GM23248 (cell line): ENCODE data around the gene UBA3. TPM values are rescaled to one million over a fixed set of nuclear protein-coding genes. Genes with fewer than 3 reads are reported as not detected.
A peak's percentile ranks its signal among the peaks of the same experiment; 100 is the strongest.

ENCODE experiments used
- DNase-seq: peaks from one replicate; pipeline ENCODE4 v3.0.0-alpha.2; 2015
- H2AFZ ChIP-seq: fragments of 200-600 bp; sonication (generic); 2 replicates; pipeline ENCODE4 v1.6.1; 2016; ENCODE audit warnings: antibody characterized with exemption
- H3F3A ChIP-seq: fragments of 200-600 bp; sonication (generic); 2 replicates; pipeline ENCODE4 v1.6.1; 2016; ENCODE audit warnings: mild to moderate bottlenecking, antibody characterized with exemption, mixed run types; ENCODE audit not compliant: insufficient read depth
- H3K27ac ChIP-seq: fragments of 200-600 bp; sonication (generic); 2 replicates; pipeline ENCODE4 v1.5.1; 2016; ENCODE audit warnings: mild to moderate bottlenecking
- H3K27me3 ChIP-seq: fragments of 200-600 bp; sonication (generic); replicated peaks from 2 replicates; pipeline ENCODE4 v1.6.1; 2016; ENCODE audit warnings: mild to moderate bottlenecking; ENCODE audit not compliant: insufficient read depth
- H3K36me3 ChIP-seq: fragments of 200-600 bp; sonication (generic); 2 replicates; pipeline ENCODE4 v1.6.1; 2016; ENCODE audit warnings: low read depth, mild to moderate bottlenecking
- H3K4me1 ChIP-seq: fragments of 200-600 bp; sonication (generic); 2 replicates; pipeline ENCODE4 v1.6.1; 2016; ENCODE audit warnings: mild to moderate bottlenecking; ENCODE audit not compliant: insufficient read depth
- H3K4me2 ChIP-seq: fragments of 200-600 bp; sonication (generic); one replicate; pipeline ENCODE4 v1.6.1; 2016; ENCODE audit warnings: mild to moderate bottlenecking; ENCODE audit not compliant: unreplicated experiment
- H3K4me3 ChIP-seq: fragments of 200-600 bp; sonication (generic); 2 replicates; pipeline ENCODE4 v1.5.1; 2016; ENCODE audit warnings: mild to moderate bottlenecking
- H3K79me2 ChIP-seq: fragments of 200-600 bp; sonication (generic); 2 replicates; pipeline ENCODE4 v1.6.1; 2016; ENCODE audit warnings: mild to moderate bottlenecking; ENCODE audit not compliant: insufficient read depth
- H3K9ac ChIP-seq: fragments of 200-600 bp; sonication (generic); 2 replicates; pipeline ENCODE4 v1.6.1; 2016; ENCODE audit warnings: mild to moderate bottlenecking
- H3K9me2 ChIP-seq: fragments of 200-600 bp; sonication (generic); 2 replicates; pipeline ENCODE4 v1.6.1; 2016; ENCODE audit warnings: mixed run types, mild to moderate bottlenecking, moderate library complexity; ENCODE audit not compliant: insufficient read depth
- H3K9me3 ChIP-seq: fragments of 200-600 bp; sonication (generic); one replicate; pipeline ENCODE4 v1.6.1; 2017; ENCODE audit warnings: low read depth
- H4K20me1 ChIP-seq: fragments of 200-600 bp; sonication (generic); 2 replicates; pipeline ENCODE4 v1.6.0; 2016; ENCODE audit not compliant: insufficient read depth
- EZH2 ChIP-seq: fragments of 200-600 bp; sonication (generic); IDR thresholded peaks from 2 replicates; pipeline ENCODE4 v1.6.1; 2018; ENCODE audit warnings: antibody characterized with exemption, mild to moderate bottlenecking; ENCODE audit not compliant: insufficient read depth, poor library complexity, severe bottlenecking
- EZH2phosphoT487 ChIP-seq: fragments of 200-600 bp; sonication (generic); IDR thresholded peaks from 2 replicates; pipeline ENCODE4 v1.6.1; 2018; ENCODE audit warnings: antibody characterized with exemption, moderate library complexity, mild to moderate bottlenecking, low read depth; ENCODE audit not compliant: insufficient read depth
- WGBS, 2 experiments: methylation state at CpG; one replicate each; pipeline ENCODE4 v1.1.6; 2015 to 2017; ENCODE audit warnings: low lambda C conversion rate in 2 of 2, low coverage in 1 of 2; ENCODE audit errors: missing lambda C conversion rate in 2 of 2; 5-methylcytosine and 5-hydroxymethylcytosine counted together
- in situ Hi-C: fragments of 300-500 bp; cut with MboI; formaldehyde crosslinking; loops from 2 replicates; pipeline ENCODE4 v1.15.0; 2020
- polyA plus RNA-seq: library from polyadenylated mRNA; unstranded; fragments of >200 nt; fragmentation: Nextera tagmentation; extraction: Ambion mirVana; gene quantifications from 2 replicates; pipeline ENCODE4 v1.2.1, GENCODE V29; 2016
- total RNA-seq: library from RNA; depleted of rRNA; stranded (reverse); fragments of >200 nt; shearing (Covaris generic); gene quantifications from 2 replicates; pipeline ENCODE4 v1.2.3, GENCODE V29; 2014; rRNA removed

Gene UBA3
- total RNA-seq = 64.0 and 75.1 TPM in 2 replicates
- polyA plus RNA-seq = 62.1 and 65.0 TPM in 2 replicates

GRCh38 chr3:69080233-69080920 is at the start of gene UBA3:
Gene UBA3 (minus strand): TSS chr3:69080365. CDS start chr3:69080353, 12 bp downstream.
- WGBS, 2 experiments = 3 to 13% methylated on average over 8 to 36 of the region's 37 CpGs
- Histone ChIP-seq H3K4me1 (peaks cover 39% of the 10 kb centered on the region), H4K20me1 (no peaks in the 10 kb centered on the region), H3K36me3 (no peaks in the 10 kb centered on the region), H3K4me3 (peak within 1 kb of the TSS; percentile 85), H3K4me2 (peak within 1 kb of the TSS; percentile 90), H3K9ac (peak within 1 kb of the TSS; percentile 89), H2AFZ (peak within 1 kb of the TSS; percentile 57), H3K27me3 (no peaks in the 10 kb centered on the region), H3K79me2 (peaks cover 55% of the 10 kb centered on the region), H3K27ac (peak within 1 kb of the TSS; percentile 15; the same call in 1 of the 2 replicates), H3K9me3 (no peaks in the 10 kb centered on the region), H3F3A (peaks cover 28% of the 10 kb centered on the region), H3K9me2 (no peaks in the 10 kb centered on the region)
- DNase-seq = peak; percentile 96
- in situ Hi-C loops = no loop called here
- TF ChIP-seq EZH2phosphoT487 (no peak), EZH2 (no peak)

- H3K4me3 ChIP-seq = no peak overlapping the region
- TF ChIP-seq EZH2 = no peak
- TF ChIP-seq EZH2phosphoT487 = 0 out of 2 replicates have a peak, but pooled peaks have one; percentile 71
- H3K9me2 ChIP-seq = no peaks in the 10 kb centered on the region
- H3K9me3 ChIP-seq = no peaks in the 10 kb centered on the region
- H3K36me3 ChIP-seq = no peaks in the 10 kb centered on the region
- DNase-seq = peak; percentile 48
- H3K27ac ChIP-seq = no peak overlapping the region
- H4K20me1 ChIP-seq = no peaks in the 10 kb centered on the region
- no peak overlapping the region for H3K9ac ChIP-seq
- no peak overlapping the region for H2AFZ ChIP-seq
- WGBS, 2 experiments = 0 to 3% methylated on average over 1 of the region's 1 CpG
- in situ Hi-C loops = no loop called here
- no peaks in the 10 kb centered on the region for H3K79me2 ChIP-seq
- peaks cover 12% of the 10 kb centered on the region; the same call in 1 of the 2 replicates for H3K27me3 ChIP-seq
- H3K4me2 ChIP-seq = no peak overlapping the region
- 0 out of 2 replicates have a peak, but pooled peaks cover 6% of the 10 kb centered on the region for H3F3A ChIP-seq
- H3K4me1 ChIP-seq = 0 out of 2 replicates have a peak, but pooled peaks cover 8% of the 10 kb centered on the region
These were observed 49.4 kb upstream of the UBA3 start for GRCh38 chr3:69129531-69129930.

- in situ Hi-C loops = no loop called here
- no peak for DNase-seq
- Histone ChIP-seq H3K9ac (no peak overlapping the region), H3K4me3 (no peak overlapping the region), H3K4me2 (no peak overlapping the region), H4K20me1 (no peaks in the 10 kb centered on the region), H3K27me3 (peaks cover 12% of the 10 kb centered on the region; the same call in 1 of the 2 replicates), H3K27ac (no peak overlapping the region), H3K36me3 (no peaks in the 10 kb centered on the region), H2AFZ (no peak overlapping the region), H3F3A (0 out of 2 replicates have a peak, but pooled peaks cover 6% of the 10 kb centered on the region), H3K9me2 (no peaks in the 10 kb centered on the region), H3K4me1 (0 out of 2 replicates have a peak, but pooled peaks cover 8% of the 10 kb centered on the region), H3K9me3 (no peaks in the 10 kb centered on the region), H3K79me2 (no peaks in the 10 kb centered on the region)
- no peak for TF ChIP-seq EZH2
- no peak for TF ChIP-seq EZH2phosphoT487
These were observed 48.3 kb upstream of the UBA3 start for GRCh38 chr3:69128509-69128908.

- no peak overlapping the region for H3K4me2 ChIP-seq
- no peaks in the 10 kb centered on the region for H3K79me2 ChIP-seq
- no peak for TF ChIP-seq EZH2phosphoT487
- TF ChIP-seq EZH2 = no peak
- in situ Hi-C loops = no loop called here
- 0 out of 2 replicates have a peak, but pooled peaks cover 8% of the 10 kb centered on the region for H3K4me1 ChIP-seq
- no peak overlapping the region for H3K9ac ChIP-seq
- 87 to 88% methylated on average over 2 of the region's 2 CpGs for WGBS, 2 experiments
- peaks cover 12% of the 10 kb centered on the region; the same call in 1 of the 2 replicates for H3K27me3 ChIP-seq
- H3K9me3 ChIP-seq = no peaks in the 10 kb centered on the region
- no peak overlapping the region for H3K4me3 ChIP-seq
- H4K20me1 ChIP-seq = no peaks in the 10 kb centered on the region
- no peaks in the 10 kb centered on the region for H3K9me2 ChIP-seq
- H3K36me3 ChIP-seq = no peaks in the 10 kb centered on the region
- 0 out of 2 replicates have a peak, but pooled peaks cover 6% of the 10 kb centered on the region for H3F3A ChIP-seq
- no peak overlapping the region for H3K27ac ChIP-seq
- H2AFZ ChIP-seq = no peak overlapping the region
- DNase-seq = no peak
These were observed 46.8 kb upstream of the UBA3 start for GRCh38 chr3:69126999-69127398.
